RWPE1 (cell line): ENCODE measurements around the gene BABAM2.

Experiments used
- CTCF ChIA-PET: fragments of 350-600 bp; sonication (Branson Sonifier 250); formaldehyde crosslinking; extraction: SDS; loops from one replicate; lab custom pipeline; 2021; lab: Yijun Ruan, JAX
- POLR2A ChIA-PET: fragments of 400-600 bp; formaldehyde crosslinking; extraction: SDS; loops from one replicate; lab custom pipeline; 2020; ENCODE audit warnings: antibody characterized with exemption; ENCODE audit not compliant: low non-redundant PET; lab: Yijun Ruan, JAX
- DNase-seq: peaks from one replicate; pipeline ENCODE4 v3.0.0; 2012; ENCODE audit warnings: low spot score
- H3K27ac ChIP-seq: fragments of 450-650 bp; 2 replicates; pipeline ENCODE4 v1.5.1; 2017
- CTCF ChIP-seq: fragments of 450-650 bp; conservative IDR thresholded peaks from 2 replicates; pipeline ENCODE4 v1.5.1; 2017; ENCODE audit warnings: low read depth, mild to moderate bottlenecking

Gene BABAM2

GRCh38 chr2:28063492-28063962, 173.0 kb downstream of the BABAM2 start:
- no peak for DNase-seq
- no peak overlapping the region for H3K27ac ChIP-seq
- ChIA-PET POLR2A (no interaction called here), CTCF (no interaction called here)
- TF ChIP-seq CTCF = no peak

GRCh38 chr2:28067602-28068001, 177.1 kb downstream of the BABAM2 start:
- DNase-seq = no peak
- ChIA-PET CTCF (interaction anchor here (0.7 kb wide), 1 partner anchor 229 kb away, joined by 3 read pairs; no protein-coding TSS in a partner anchor), POLR2A (no interaction called here)
- TF ChIP-seq CTCF = no peak
- no peak overlapping the region for H3K27ac ChIP-seq

DNA sequence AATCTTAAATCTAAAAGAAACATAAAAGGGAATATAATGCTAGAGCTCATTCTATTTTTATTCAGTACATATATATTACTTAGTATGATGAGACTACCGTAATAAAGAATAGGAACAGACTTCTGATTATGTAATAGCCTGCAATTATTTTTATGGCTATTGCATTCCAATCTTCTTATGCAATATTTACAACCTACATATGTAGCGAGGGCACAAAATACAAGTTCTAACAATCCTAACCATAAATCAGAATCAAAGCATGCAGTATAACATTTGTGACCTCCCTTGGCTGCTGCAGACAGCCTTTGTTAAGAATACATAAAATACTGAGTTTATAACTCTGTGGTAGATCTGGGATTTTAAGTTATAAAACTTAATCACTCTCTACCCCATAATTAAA, 177.6 kb downstream of the BABAM2 start:
- ChIA-PET POLR2A (no interaction called here), CTCF (interaction anchor here (0.7 kb wide), 1 partner anchor 229 kb away, joined by 3 read pairs; no protein-coding TSS in a partner anchor)
- peak; percentile 74 for DNase-seq
- H3K27ac ChIP-seq = no peak overlapping the region
- TF ChIP-seq CTCF = no peak

- TF ChIP-seq CTCF = no peak
- CTCF ChIA-PET = no interaction called here
- POLR2A ChIA-PET = no interaction called here
- no peak for DNase-seq
- H3K27ac ChIP-seq = no peak overlapping the region
These were observed 178.0 kb downstream of the BABAM2 start for GRCh38 chr2:28068527-28068926.

DNA sequence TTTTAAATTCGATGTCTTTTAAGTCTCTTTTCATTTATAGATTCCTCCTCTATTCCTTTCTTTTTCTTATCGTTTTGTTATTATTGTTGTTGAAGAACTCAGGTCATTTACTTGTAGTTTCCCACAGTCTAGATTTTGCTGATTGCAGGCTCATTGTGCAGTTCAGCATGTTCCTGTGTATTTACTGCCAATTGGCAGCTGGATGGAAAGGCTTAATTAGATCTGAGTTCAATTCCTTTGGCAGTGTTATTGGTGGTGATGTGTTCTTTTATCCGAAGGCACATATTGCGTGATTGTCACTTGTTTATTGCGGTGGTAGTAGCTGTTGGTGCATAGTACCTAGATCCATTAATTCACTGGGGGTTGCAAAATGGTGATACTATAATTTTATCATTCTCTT, 180.7 kb downstream of the BABAM2 start:
- no peak for DNase-seq
- TF ChIP-seq CTCF = no peak
- ChIA-PET CTCF (no interaction called here), POLR2A (no interaction called here)
- no peak overlapping the region for H3K27ac ChIP-seq

DNA sequence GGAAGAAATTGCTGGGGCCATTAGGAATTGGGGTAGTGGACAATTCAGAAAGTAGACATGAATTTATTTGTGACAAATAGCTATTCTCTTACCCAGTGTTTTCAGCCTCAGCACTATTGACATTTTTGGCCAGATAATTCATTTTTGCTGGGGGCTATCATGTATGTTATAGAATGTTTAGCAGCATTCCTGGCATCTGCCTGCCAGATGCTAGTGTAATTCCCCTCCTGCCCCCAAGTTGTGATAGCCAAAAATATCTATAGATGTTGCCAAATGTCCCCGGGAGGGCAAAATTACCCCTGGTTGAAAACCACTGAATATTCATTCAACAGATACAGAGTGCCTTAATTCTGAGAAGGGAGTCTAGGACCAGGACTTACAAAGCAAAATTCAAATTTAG, 183.6 kb downstream of the BABAM2 start:
- H3K27ac ChIP-seq = no peak overlapping the region

More for the DNA sequence above, 183.6 kb downstream of the BABAM2 start:
- no peak for TF ChIP-seq CTCF
- CTCF ChIA-PET = no interaction called here
- POLR2A ChIA-PET = no interaction called here
- DNase-seq = no peak
